Measurements from ENCODE around the gene GBP3. TPM values are rescaled to one million over a fixed set of nuclear protein-coding genes. Genes with fewer than 3 reads are reported as not detected.
A peak's percentile ranks its signal among the peaks of the same experiment; 100 is the strongest.
"Not testable (repeated sequence)": the region's sequence is repeated elsewhere in the genome, so short reads cannot be mapped to it uniquely, and the experiment has no call there.

GBP3 gene
- 0.12 and 0.53 TPM in 2 replicates for total RNA-seq (2014; rRNA removed; shearing (Covaris generic))

- H3K27ac ChIP-seq, result no peak within 1 kb of the TSS
- H3K36me3 ChIP-seq, result no peaks in the 10 kb centered on the region
- no peaks in the 10 kb centered on the region; the same call in 1 of the 2 replicates for H3K27me3 ChIP-seq
- H3K4me1 ChIP-seq, result no peaks in the 10 kb centered on the region
- H3K9me3 ChIP-seq (replicated peaks), result no peaks in the 10 kb centered on the region
- peak within 1 kb of the TSS; percentile 33 for H3K4me3 ChIP-seq
- DNase-seq, result no peak
These were observed at the start of gene GBP3 for GRCh38 chr1:89022167-89022959. TSS of gene GBP3 (minus strand) at chr1:89022866. CDS start at chr1:89020721, 2,145 bp downstream.

- H3K9me3 ChIP-seq (replicated peaks), result no peaks in the 10 kb centered on the region
- no peak overlapping the region for H3K4me3 ChIP-seq
- H3K27ac ChIP-seq, result no peak overlapping the region
- DNase-seq, result no peak
- no peaks in the 10 kb centered on the region for H3K36me3 ChIP-seq
- H3K27me3 ChIP-seq, result no peaks in the 10 kb centered on the region
- H3K4me1 ChIP-seq, result no peaks in the 10 kb centered on the region
These were observed 47.8 kb upstream of the GBP3 start for GRCh38 chr1:89070509-89070908.

- Histone ChIP-seq H3K36me3 (no peaks in the 10 kb centered on the region), H3K4me3 (no peak overlapping the region), H3K27me3 (no peaks in the 10 kb centered on the region), H3K4me1 (no peaks in the 10 kb centered on the region), H3K27ac (no peak overlapping the region), H3K9me3 (replicated peaks) (no peaks in the 10 kb centered on the region)
- DNase-seq, result no peak
These were observed 47.3 kb upstream of the GBP3 start for GRCh38 chr1:89069951-89070350.

- no peaks in the 10 kb centered on the region for H3K27me3 ChIP-seq
- no peaks in the 10 kb centered on the region for H3K9me3 ChIP-seq (replicated peaks)
- no peak overlapping the region for H3K4me3 ChIP-seq
- no peaks in the 10 kb centered on the region for H3K36me3 ChIP-seq
- H3K4me1 ChIP-seq, result no peaks in the 10 kb centered on the region
- no peak for DNase-seq
- H3K27ac ChIP-seq, result no peak overlapping the region
These were observed 45.6 kb upstream of the GBP3 start for GRCh38 chr1:89068291-89068690.

- Histone ChIP-seq H3K36me3 (no peaks in the 10 kb centered on the region), H3K27me3 (no peaks in the 10 kb centered on the region), H3K9me3 (replicated peaks) (no peaks in the 10 kb centered on the region), H3K4me1 (no peaks in the 10 kb centered on the region), H3K27ac (no peak within 1 kb of the TSS), H3K4me3 (no peak within 1 kb of the TSS)
- no peak for DNase-seq
These were observed 42.6 kb upstream of the GBP3 start, which contains the start of gene GBP1 for GRCh38 chr1:89065079-89065868. TSS of gene GBP1 (minus strand) at chr1:89065208. CDS start at chr1:89063234, 1,974 bp downstream.

- Histone ChIP-seq H3K4me1 (no peaks in the 10 kb centered on the region), H3K27ac (no peak overlapping the region), H3K4me3 (no peak overlapping the region), H3K36me3 (no peaks in the 10 kb centered on the region), H3K27me3 (no peaks in the 10 kb centered on the region), H3K9me3 (replicated peaks) (no peaks in the 10 kb centered on the region)
- no peak for DNase-seq
These were observed 42.0 kb upstream of the GBP3 start for GRCh38 chr1:89064632-89065031.

- DNase-seq, result no peak
- Histone ChIP-seq H3K4me3 (no peak overlapping the region), H3K27ac (no peak overlapping the region), H3K9me3 (replicated peaks) (no peaks in the 10 kb centered on the region), H3K36me3 (no peaks in the 10 kb centered on the region), H3K27me3 (no peaks in the 10 kb centered on the region), H3K4me1 (no peaks in the 10 kb centered on the region)
These were observed 40.4 kb upstream of the GBP3 start for GRCh38 chr1:89063094-89063493.

GRCh38 chr1:89060091-89060490 lies 37.4 kb upstream of the GBP3 start:
- Histone ChIP-seq H3K27ac (no peak overlapping the region), H3K4me3 (no peak overlapping the region), H3K4me1 (no peaks in the 10 kb centered on the region), H3K36me3 (no peaks in the 10 kb centered on the region), H3K27me3 (no peaks in the 10 kb centered on the region), H3K9me3 (replicated peaks) (no peaks in the 10 kb centered on the region)
- no peak for DNase-seq

- DNase-seq, result no peak
- Histone ChIP-seq H3K36me3 (no peaks in the 10 kb centered on the region), H3K4me3 (no peak overlapping the region), H3K27ac (no peak overlapping the region), H3K27me3 (no peaks in the 10 kb centered on the region), H3K4me1 (no peaks in the 10 kb centered on the region), H3K9me3 (replicated peaks) (no peaks in the 10 kb centered on the region)
These were observed 29.3 kb upstream of the GBP3 start for GRCh38 chr1:89051955-89052312.

- DNase-seq, result no peak
- H3K36me3 ChIP-seq, result no peaks in the 10 kb centered on the region
- H3K4me1 ChIP-seq, result no peaks in the 10 kb centered on the region
- H3K27ac ChIP-seq, result no peak overlapping the region
- no peaks in the 10 kb centered on the region for H3K9me3 ChIP-seq (replicated peaks)
- H3K27me3 ChIP-seq, result no peaks in the 10 kb centered on the region
- H3K4me3 ChIP-seq, result no peak overlapping the region
These were observed 28.8 kb upstream of the GBP3 start for GRCh38 chr1:89051300-89051954.

GRCh38 chr1:89050649-89051033 lies 28.0 kb upstream of the GBP3 start:
- Histone ChIP-seq H3K4me3 (no peak overlapping the region), H3K9me3 (replicated peaks) (no peaks in the 10 kb centered on the region), H3K27ac (no peak overlapping the region), H3K4me1 (no peaks in the 10 kb centered on the region), H3K27me3 (no peaks in the 10 kb centered on the region), H3K36me3 (no peaks in the 10 kb centered on the region)
- DNase-seq, result no peak

GRCh38 chr1:89049901-89050648 lies 27.4 kb upstream of the GBP3 start:
- H3K4me3 ChIP-seq; DNase-seq; H3K27ac ChIP-seq; H3K36me3 ChIP-seq; H3K27me3 ChIP-seq; H3K4me1 ChIP-seq; H3K9me3 ChIP-seq (replicated peaks): not testable (repeated sequence)

- not testable (repeated sequence) for DNase-seq; H3K9me3 ChIP-seq (replicated peaks); H3K27me3 ChIP-seq; H3K27ac ChIP-seq; H3K4me3 ChIP-seq; H3K4me1 ChIP-seq; H3K36me3 ChIP-seq
These were observed 26.5 kb upstream of the GBP3 start for GRCh38 chr1:89049187-89049586.

GRCh38 chr1:89047734-89048133 lies 25.1 kb upstream of the GBP3 start:
- no peak for DNase-seq
- no peaks in the 10 kb centered on the region for H3K36me3 ChIP-seq
- no peak overlapping the region for H3K27ac ChIP-seq
- H3K27me3 ChIP-seq, result no peaks in the 10 kb centered on the region
- no peaks in the 10 kb centered on the region for H3K4me1 ChIP-seq
- H3K4me3 ChIP-seq, result no peak overlapping the region
- H3K9me3 ChIP-seq (replicated peaks), result no peaks in the 10 kb centered on the region
